Activated naive CD8-positive, alpha-beta T cell treated with anti-CD3 and anti-CD28 coated beads, Interleukin-2, amount 50 U/mL, for 16 hours (primary cell): ENCODE results near the gene ID3.
"Not testable (repeated sequence)": the region's sequence is repeated elsewhere in the genome, so short reads cannot be mapped to it uniquely, and the experiment has no call there.

Source experiments
- DNase-seq: peaks from one replicate; pipeline ENCODE4 v3.0.0-alpha.2; 2020; ENCODE audit warnings: low read depth, low spot score

The ID3 gene

GRCh38 chr1:23589585-23589986, 30.3 kb upstream of the ID3 start:
- DNase-seq: no peak

DNA sequence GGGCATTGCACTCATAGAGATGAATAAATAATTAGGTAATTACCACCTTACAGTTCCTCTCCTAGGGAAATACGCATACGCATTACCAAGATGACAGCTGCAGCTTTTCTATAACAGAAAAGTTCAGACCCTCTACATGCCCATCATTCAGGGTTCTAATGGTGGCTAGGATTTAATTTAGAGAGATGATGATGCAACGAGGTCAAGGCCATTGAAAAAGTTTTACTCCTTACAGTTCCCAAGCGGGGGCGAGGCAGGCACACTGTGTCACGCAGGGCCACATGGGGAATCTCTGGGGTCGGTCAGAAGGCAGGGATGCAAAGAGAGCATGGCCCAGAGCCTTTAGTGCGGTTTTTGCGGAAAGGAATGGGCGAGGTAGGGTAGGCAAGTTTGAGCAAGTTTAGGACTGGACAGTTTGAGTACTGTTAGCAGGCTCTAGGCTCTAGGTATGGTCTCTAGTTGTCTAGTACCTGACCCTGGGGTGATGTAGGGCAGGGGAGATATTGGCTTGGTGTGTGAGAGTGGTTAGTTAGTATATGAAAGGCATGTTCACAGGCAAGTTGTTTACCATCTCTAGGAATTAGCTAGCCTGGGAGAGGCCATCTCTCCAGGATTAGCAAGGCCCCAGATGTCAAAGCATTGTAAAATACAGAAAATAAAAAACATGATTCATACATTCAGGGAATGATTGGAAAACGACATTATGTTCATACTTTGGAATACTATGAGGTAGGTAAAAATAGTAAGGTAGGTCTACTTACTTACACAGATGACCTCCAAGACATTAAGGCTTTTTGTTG, 29.6 kb upstream of the ID3 start:
- no peak for DNase-seq

DNA sequence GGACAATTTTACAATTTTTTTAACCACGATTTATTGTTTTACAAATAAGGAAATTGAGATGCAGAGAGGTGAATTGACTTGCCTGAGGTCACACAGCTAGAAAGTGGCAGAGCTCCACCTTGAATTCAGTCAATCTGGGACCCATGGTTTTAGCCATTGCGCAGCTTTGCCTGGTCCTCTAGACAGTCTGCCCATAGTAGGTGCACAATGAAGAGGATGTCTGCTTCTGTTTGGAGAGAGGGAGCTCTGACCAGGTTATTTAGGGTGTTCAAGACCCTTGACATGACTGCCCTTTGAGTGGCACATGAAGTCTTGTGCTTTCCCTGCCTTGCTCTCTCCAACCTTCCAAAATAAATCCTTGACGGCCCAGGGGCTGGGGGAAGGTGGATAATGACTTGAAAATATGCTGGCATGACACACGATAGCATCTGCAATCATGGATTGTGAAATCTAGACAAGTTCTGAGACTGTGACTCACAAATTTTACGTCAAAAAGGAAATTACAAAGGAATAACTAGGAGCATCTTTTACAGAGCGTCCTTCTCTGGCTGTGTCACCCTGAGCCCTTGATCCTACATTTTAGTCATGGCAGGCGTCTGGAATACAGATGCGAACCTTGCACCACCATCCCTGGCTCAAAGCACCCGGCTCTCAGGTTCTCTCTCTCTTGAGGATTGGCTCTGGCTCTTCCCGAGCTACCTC, 26.2 kb upstream of the ID3 start:
- DNase-seq: no peak

- DNase-seq: not testable (repeated sequence)
Observed at GRCh38 chr1:23583727-23584126, 24.4 kb upstream of the ID3 start.

DNA sequence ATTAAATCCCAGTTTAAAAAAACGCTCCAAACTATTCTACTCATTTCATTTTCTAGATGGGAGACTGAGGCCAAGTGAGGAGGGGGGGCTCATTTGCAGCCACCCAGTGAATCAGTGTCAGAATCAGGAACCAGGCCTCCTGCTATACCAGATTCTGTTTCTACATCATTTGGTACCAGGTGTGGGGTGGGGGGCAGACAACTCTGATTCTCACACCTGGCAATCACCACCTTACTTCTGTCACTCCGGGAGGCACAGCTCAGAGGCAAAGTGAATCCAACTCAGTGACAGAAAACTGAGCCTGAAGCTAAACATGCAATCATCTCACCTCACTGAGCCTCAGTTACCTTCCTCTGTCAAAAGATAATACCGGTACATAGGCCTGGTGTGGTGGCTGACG, 23.5 kb upstream of the ID3 start:
- DNase-seq: no peak

- DNase-seq: no peak
Observed at GRCh38 chr1:23581219-23581618, 21.9 kb upstream of the ID3 start.

DNA sequence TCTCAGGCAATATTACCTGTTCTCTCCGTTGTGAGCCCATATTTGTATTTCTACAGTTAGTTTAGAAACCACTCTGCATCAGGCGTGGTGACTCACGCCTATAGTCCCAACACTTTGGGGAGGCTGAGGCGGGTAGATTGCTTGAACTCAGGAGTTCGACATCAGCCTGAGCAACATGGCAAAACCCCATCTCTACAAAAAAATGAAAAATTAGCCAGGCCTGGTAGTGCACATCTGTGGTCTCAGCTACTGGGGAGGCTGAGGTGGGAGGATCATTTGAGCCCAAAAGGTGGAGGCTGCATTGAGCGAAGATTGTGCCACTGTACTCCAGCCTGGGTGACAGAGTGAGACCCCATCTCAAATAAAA, 19.7 kb upstream of the ID3 start:
- DNase-seq: no peak

GRCh38 chr1:23578311-23578996, 19.2 kb upstream of the ID3 start:
- DNase-seq: no peak

GRCh38 chr1:23577056-23578004, 18.0 kb upstream of the ID3 start:
- DNase-seq: peak; percentile 28

GRCh38 chr1:23576338-23577055, 17.2 kb upstream of the ID3 start:
- no peak for DNase-seq

DNA sequence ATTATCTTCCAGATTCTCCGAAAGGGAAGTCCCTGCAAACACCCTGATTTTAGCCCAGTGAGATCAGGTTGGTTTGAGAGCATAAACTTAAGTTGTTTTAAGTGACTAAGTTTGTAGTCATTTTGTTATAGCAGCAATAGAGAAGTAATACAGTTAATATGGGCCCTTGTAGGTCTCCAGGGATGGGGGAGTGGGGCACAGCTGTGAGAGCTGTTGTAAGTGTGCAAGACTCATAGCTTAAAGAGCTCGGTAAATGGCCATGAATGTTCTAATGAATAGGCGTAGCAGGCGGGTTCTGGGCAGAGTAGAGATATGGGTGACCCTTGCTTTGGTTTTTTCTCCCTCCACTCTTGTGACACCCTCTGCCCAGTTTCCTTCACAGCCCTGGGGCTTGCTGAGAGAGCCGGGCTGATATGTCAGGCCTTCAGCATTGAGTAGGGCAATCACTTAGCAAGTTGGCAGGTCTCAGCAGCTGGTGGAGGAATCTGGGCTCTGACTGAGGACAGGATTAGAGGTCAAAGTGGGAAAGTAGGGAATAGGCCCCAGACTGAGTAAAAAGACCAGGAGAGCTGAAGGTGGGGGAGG, 16.0 kb upstream of the ID3 start:
- no peak for DNase-seq

- DNase-seq: no peak
Observed at GRCh38 chr1:23574265-23574754, 15.0 kb upstream of the ID3 start.

DNA sequence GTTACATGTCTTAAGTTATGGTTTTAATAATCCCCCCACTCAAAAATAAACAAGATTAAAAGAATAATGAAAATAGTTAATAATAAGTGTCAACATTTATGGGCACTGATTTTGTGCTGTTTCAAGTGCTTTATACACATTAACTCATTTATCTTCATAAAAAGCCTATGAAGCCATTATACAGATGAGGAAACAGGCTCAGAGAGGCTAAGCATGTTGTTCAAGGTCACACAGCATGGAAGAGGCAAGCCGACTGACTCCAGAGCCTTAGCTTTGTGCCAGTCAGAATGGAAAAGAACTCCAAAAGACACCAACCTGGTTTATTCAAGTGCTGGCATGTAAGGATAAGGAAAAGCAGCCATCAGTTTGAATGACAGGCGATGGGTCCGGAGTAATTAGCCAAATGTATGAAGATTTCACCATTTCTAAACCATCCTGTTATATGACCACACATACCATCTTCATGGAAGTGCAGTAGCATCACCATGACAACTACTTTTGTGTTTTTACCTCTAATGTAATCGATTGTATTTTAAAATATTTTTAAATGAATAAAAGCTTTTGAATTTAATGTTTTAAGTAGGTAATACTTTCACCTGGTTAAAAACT, 14.4 kb upstream of the ID3 start:
- DNase-seq: no peak

DNA sequence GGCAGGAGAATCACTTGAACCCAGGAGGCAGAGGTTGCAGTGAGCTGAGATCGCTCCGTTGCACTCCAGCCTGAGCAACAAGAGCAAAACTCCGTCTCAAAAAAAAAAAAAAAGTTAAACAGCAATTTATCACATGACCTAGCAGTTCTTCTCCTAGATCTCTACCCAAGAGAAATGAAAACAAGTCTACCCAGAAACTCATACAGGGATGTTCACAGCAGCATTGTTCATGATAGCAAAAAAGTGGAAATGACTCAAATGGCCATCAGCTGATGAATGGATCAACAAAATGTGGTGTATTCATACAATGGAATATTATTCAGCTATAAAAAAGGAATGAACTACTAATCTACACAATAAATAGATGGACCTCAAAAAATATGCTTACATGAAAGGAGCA, 12.2 kb upstream of the ID3 start:
- no peak for DNase-seq

- DNase-seq: no peak
Observed at GRCh38 chr1:23570001-23570691, 10.8 kb upstream of the ID3 start.

DNA sequence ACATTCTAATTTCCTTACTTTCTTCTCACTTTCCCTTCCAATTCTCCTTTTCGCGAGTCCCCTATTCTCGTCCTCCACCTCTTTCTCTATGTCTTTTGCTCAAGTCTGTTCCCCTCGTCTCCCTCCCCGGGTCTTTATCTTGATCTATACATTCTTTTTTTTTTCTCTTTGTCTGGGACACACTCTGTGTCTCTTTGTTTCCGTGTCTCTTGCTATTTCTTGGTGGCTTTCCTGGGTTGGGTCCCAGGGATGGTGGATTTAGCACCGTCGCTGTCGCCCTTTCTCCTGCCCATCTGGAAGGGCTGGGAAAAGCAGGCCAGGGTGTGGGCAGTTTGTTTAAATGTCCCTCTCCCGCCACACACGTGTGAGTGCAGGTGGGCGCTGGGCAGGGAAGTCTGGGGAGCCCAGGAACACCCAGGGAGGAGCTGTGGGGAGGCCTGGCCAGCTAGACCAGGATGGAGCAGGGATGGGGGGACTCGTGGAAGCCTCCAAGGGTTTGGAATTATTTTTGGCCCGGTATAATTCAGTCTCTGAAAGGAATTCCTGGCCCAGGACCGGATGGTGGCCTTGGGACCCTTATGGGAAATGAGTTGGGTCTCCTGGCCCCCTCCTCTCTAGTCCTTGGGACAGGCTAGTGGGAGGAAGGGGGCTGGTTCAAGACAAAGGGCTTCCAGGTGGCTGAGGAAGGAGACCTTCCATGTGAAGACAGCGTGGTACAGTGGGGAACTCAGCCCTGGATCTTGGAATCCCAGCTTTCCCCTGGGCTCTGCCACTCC, 9.5 kb upstream of the ID3 start:
- DNase-seq: no peak

DNA sequence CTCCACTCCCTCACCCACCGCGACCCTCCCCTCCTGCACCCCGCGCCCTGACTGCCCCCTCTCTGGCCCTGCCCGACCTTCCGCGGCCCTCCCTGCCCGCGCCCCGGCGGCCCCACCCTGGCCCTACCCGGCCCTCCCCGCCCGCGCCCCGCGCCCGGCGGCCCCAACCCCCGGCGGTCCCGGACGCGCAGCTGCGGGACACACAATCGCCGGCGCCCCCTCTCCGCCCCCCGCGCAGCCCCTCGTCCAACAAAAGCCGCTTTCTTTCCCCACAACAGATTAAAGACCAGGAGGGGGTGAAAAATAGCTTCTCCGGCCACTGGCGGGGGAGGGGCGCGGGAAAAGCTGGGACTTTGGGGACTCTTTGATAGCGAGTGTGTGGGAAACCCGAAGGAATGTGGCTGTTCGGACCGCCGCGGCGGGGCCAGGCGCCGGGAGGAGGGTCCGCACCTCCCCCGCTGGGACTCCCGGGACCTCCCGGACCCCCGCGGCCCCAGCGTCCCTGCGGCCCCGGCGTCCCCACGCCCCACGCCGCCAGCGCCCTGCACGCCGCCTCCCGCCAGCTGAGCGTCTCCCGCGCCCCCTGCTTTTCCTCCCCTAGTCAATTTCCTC, 8.8 kb upstream of the ID3 start:
- DNase-seq: no peak

DNA sequence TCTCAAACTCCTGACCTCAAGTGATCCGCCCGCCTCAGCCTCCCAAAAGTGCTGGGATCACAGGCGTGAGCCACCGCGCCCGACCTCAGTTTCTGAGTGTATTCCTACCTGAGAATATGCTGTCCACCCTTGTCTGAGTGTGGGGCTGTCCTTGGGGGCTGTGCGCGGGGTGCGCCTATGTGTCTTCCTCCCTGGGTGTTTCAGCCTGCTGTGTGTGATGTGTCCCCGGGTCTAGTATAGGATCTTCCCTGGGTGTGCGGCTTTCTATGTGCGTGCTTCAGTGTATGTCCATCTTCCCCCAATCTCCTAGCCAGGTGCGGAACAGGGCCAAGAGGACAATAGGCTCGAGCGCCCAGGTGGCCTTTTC, 8.3 kb upstream of the ID3 start:
- DNase-seq: no peak
